ENCODE data around the gene PRB4. TPM values are rescaled to one million over a fixed set of nuclear protein-coding genes. Genes with fewer than 3 reads are reported as not detected.
"Not testable (repeated sequence)": the region's sequence is repeated elsewhere in the genome, so short reads cannot be mapped to it uniquely, and the experiment has no call there.

PRB4 gene
- polyA plus RNA-seq (ENCODE audit: insufficient read depth in 1 of 5, insufficient read length in 5 of 5, low replicate concordance in 1 of 5), result not detected
- long read RNA-seq, donor 1, result 0 reads
- long read RNA-seq, donor 2, result 0 reads
- long read RNA-seq, donor 3, result 0 reads
- long read RNA-seq, donor 4, result 0 reads
- long read RNA-seq, donor 5, result 0 reads
- long read RNA-seq, donor 6, result 0 reads
- long read RNA-seq, donor 7, result 0 reads
- long read RNA-seq, donor 8, result 0 reads

GRCh38 chr12:11310336-11310735, at the start of gene PRB4:
Gene PRB4, minus strand, starts transcription at chr12:11310436. Its CDS starts 38 bp downstream, at chr12:11310398.
- DNase-seq, result no peak

DNA sequence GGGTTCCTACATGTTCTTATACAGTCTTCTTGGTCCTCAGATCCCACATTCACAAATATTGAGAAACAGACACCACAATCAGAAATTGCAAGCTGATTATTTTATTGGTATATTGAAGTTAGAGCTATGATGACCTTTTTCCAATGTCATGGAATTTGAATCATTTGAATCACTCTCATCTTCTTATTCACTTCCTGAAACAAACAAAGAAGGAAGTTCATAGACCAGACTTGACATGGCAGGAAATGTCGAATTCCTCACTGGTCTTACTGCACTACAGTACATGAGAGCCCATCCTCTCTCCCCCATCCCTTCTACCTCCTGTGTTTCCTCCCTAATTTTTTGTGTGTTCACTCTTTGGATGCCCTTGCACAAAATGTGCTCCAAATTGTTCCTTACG, 41.5 kb upstream of the PRB4 start:
- not testable (repeated sequence) for DNase-seq

DNA sequence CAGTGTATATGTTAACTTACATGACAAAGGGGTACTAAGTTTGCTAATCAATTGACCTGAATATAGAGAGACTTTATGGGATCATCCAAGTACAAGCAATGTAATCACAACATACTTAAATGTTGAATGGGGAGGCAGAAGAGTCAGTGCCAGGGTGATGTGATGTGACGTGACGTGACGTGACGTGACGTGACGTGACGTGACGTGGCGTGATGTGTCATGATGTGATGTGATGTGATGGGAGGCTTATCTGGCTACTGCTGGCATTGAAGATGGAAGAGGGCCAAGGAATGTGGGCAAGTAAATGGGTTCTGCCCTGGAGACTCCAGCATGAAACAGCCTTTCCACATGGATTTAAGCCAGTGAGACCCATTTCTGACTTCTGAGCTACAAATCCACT, 38.2 kb upstream of the PRB4 start:
- no peak for DNase-seq

DNA sequence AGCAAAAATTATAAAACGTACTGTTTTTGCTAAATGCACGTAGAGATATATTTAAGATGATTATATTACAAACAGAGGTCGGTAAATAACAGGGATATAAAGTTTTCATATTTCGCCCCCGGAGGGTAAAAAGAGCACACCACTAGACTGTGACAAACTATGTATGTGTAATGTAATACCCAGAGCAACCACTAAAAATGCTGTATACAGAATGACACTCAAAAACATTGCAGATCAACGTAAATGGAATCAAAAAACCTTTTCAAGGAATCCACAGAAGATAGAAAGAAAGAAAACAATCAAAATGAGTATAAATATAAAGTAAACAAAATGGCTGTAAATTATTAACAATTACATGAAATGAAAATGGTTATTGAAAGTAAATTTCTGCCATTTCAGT, 37.6 kb upstream of the PRB4 start:
- no peak for DNase-seq

DNA sequence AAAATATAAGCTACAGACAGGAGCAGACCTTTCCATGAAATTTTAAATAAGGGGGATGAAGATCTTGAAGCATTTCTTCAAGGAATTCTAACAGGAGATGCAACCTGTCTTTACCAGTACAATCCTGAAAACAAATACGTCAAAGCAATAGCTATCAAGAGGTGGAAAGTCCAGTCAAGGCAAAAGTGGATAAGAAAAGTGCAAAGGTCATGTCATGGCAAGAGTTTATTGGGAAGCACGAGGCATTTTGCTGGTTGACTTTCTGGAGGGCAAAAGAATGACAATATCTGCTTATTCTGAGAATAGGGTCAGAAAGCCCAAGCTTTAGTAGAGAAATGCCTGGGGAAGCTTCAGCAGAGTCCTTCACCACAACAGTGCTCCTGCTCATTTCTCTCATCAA, 34.3 kb upstream of the PRB4 start:
- no peak for DNase-seq

GRCh38 chr12:11324426-11324825, 14.2 kb upstream of the PRB4 start:
- no peak for DNase-seq

GRCh38 chr12:11321980-11322379, 11.7 kb upstream of the PRB4 start:
- DNase-seq, result no peak

DNA sequence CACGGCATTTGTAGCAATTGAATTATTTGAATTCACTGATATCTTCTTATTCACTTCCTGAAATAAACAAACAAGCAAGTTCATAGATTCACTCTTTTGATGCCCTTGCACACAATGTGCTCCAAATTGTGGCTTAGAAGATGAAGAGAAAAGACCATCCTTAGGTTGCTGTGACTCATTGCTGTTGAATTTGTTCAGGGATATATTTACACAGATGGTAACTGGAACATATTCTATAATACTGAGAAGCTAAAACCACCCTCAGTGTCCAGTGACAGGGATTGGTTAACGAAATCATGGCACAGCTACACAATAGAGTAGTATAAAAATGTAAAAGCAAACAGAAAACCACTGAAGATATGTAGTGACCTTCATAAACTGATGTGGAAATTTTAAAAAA, 3.1 kb downstream of the PRB4 start:
- DNase-seq, result no peak

DNA sequence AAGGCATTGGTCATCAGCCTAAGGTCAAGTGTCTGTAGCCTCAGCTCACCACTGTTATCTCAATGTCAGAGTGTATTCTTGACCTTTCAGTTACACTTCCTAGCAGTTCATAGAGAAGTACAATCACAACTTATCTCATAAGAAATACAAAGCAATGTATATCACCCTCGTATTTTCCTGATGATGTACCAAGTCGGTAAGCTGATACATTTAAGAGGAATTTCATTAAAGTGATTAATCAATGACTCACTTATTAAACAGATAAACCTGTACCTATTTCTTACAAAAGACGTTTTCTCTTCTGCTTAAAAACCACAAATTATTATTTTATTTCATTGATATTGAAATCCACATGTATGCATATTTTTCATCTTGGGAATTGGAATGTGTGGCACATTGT, 36.8 kb downstream of the PRB4 start:
- DNase-seq, result no peak

GRCh38 chr12:11269607-11270006, 40.6 kb downstream of the PRB4 start, which contains the start of gene PRB3:
Gene PRB3, minus strand, starts transcription at chr12:11269707. Its CDS starts 38 bp downstream, at chr12:11269669.
- no peak for DNase-seq

GRCh38 chr12:11264501-11264900, 45.7 kb downstream of the PRB4 start:
- no peak for DNase-seq

Other genes starting within 250 kb of the PRB4 start
- gene TAS2R46, start 248.1 kb downstream of the PRB4 start, polyA plus RNA-seq (ENCODE audit: insufficient read depth in 1 of 5, insufficient read length in 5 of 5, low replicate concordance in 1 of 5), result under 1 TPM in 4 of 5 donors, not detected in 1; 0.13 to 0.43 (median 0.32) TPM
- gene TAS2R43, start 218.1 kb downstream of the PRB4 start, polyA plus RNA-seq (ENCODE audit: insufficient read depth in 1 of 5, insufficient read length in 5 of 5, low replicate concordance in 1 of 5), result 1 to 10 TPM in 1 of 5 donors, under 1 TPM in 4; 0.27 to 1.0 (median 0.74) TPM
- gene TAS2R30, start 175.8 kb downstream of the PRB4 start, polyA plus RNA-seq (ENCODE audit: insufficient read depth in 1 of 5, insufficient read length in 5 of 5, low replicate concordance in 1 of 5), result under 1 TPM; 0.22 to 0.51 (median 0.23) TPM
- 10 to 100 TPM; 11.9 to 15.3 (median 14.2) TPM for gene SMIM10L1, start 139.2 kb downstream of the PRB4 start, polyA plus RNA-seq (ENCODE audit: insufficient read depth in 1 of 5, insufficient read length in 5 of 5, low replicate concordance in 1 of 5)
- gene TAS2R42, start 123.5 kb downstream of the PRB4 start, polyA plus RNA-seq (ENCODE audit: insufficient read depth in 1 of 5, insufficient read length in 5 of 5, low replicate concordance in 1 of 5), result not detected
- gene PRB3, start 40.7 kb downstream of the PRB4 start, polyA plus RNA-seq (ENCODE audit: insufficient read depth in 1 of 5, insufficient read length in 5 of 5, low replicate concordance in 1 of 5), result under 1 TPM in 2 of 5 donors, not detected in 3; 0.16 to 0.17 TPM
- under 1 TPM in 1 of 5 donors, not detected in 4; 0.29 TPM for gene PRB2, start 85.1 kb upstream of the PRB4 start, polyA plus RNA-seq (ENCODE audit: insufficient read depth in 1 of 5, insufficient read length in 5 of 5, low replicate concordance in 1 of 5)